ENCODE data around the gene MESP2. TPM values are rescaled to one million over a fixed set of nuclear protein-coding genes. Genes with fewer than 3 reads are reported as not detected.

MESP2 gene
- total RNA-seq, 1 experiment from 2014 or later, result not detected

DNA sequence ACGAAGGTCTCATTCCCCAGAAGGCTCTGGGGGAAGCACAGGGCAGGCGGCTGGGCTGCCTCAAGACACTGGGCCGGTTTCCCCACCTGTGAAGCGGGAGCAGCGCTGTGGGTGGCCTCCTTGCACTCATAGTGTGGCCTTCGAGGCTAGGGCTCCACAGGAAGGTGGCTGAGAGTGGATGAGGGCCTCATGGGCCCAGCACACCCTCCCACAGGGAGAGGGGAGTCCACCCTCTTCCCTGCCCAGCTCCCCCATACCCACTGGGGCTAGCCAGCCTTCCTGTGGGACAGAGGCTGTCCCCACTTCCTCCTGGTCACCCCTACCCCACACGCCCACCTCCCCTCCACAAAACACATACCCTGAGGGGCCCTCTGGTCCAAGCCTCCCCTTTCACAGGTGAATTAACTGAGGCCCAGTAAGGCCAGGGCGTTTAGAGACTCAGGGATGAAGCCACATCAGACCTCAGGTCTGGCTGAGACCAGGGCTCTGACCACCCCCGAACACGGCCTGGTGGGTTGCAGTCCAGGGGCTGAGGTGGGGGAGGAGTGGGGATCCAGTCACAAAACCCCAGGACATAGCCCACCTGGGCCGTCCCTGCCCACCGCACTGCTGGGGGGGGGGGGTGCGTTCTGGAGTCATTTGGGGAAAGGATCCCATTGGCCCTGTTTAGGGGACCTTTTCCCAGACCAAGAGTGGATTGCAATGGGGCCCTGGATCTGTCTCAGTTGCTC is 37.4 kb downstream of the MESP2 start:
- H3K36me3 Mint-ChIP-seq (ENCODE audit: insufficient read depth, unreplicated experiment), result peaks cover 7% of the 10 kb centered on the region
- H3K9me3 Mint-ChIP-seq (ENCODE audit: low read depth, unreplicated experiment), result peaks cover 3% of the 10 kb centered on the region
- DNase-seq, result no peak
- CTCF ChIA-PET, result no interaction called here
- TF ChIP-seq, protein P1, sequence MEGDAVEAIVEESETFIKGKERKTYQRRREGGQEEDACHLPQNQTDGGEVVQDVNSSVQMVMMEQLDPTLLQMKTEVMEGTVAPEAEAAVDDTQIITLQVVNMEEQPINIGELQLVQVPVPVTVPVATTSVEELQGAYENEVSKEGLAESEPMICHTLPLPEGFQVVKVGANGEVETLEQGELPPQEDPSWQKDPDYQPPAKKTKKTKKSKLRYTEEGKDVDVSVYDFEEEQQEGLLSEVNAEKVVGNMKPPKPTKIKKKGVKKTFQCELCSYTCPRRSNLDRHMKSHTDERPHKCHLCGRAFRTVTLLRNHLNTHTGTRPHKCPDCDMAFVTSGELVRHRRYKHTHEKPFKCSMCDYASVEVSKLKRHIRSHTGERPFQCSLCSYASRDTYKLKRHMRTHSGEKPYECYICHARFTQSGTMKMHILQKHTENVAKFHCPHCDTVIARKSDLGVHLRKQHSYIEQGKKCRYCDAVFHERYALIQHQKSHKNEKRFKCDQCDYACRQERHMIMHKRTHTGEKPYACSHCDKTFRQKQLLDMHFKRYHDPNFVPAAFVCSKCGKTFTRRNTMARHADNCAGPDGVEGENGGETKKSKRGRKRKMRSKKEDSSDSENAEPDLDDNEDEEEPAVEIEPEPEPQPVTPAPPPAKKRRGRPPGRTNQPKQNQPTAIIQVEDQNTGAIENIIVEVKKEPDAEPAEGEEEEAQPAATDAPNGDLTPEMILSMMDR (IDR thresholded peaks at IDR 0.05; ENCODE audit: unreplicated experiment), result no peak
- H3K27ac Mint-ChIP-seq (ENCODE audit: unreplicated experiment), result no peak overlapping the region
- peaks cover 25% of the 10 kb centered on the region for H3K27me3 Mint-ChIP-seq (ENCODE audit: unreplicated experiment)
- no TSS peak for BruUV-seq (replicated peaks)
- H3K4me1 Mint-ChIP-seq (ENCODE audit: low read depth, unreplicated experiment), result no peaks in the 10 kb centered on the region
- intact Hi-C loops (cut with micrococcal nuclease; ENCODE audit: unreplicated experiment), result no loop called here
- no peak overlapping the region for H3K4me3 Mint-ChIP-seq (ENCODE audit: low read depth, unreplicated experiment)

DNA sequence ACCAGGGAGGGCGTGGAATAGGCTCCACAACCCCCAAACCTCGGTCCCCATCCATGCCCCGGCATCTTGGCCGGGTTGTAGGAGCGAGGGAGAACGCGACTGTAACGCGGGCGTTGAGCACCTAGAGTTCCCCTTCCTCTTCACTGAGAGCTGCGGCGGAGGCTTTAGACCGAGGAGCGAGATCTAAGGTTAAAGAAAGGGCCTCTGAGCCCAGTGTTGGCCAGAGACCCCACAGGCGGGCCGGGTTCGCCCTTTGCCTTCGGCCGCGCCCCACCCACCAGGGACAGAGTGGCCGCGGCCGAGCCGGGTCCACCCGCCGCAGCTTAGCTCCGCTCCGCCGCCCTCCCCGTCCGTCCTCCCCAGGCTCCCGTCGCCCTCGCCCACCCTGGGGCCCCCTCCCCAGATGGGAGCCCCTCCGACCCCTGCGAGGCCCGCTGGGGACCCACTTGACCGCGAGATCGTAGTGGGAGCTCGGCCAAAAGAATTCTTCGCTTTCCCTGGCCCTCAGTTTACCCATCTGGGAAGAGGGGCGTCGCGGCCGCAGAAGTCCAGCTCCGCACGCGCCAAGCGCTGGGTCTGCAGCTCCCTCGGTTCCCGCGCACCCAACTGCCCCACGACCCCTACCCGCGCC is 38.1 kb downstream of the MESP2 start:
- H3K4me1 Mint-ChIP-seq (ENCODE audit: low read depth, unreplicated experiment), result no peaks in the 10 kb centered on the region
- peak overlapping the region; percentile 49 for H3K4me3 Mint-ChIP-seq (ENCODE audit: low read depth, unreplicated experiment)
- DNase-seq, result no peak
- peaks cover 7% of the 10 kb centered on the region for H3K36me3 Mint-ChIP-seq (ENCODE audit: insufficient read depth, unreplicated experiment)
- no TSS peak for BruUV-seq (replicated peaks)
- TF ChIP-seq, protein P1 (IDR thresholded peaks at IDR 0.05; ENCODE audit: unreplicated experiment), result no peak
- H3K9me3 Mint-ChIP-seq (ENCODE audit: low read depth, unreplicated experiment), result peaks cover 3% of the 10 kb centered on the region
- H3K27me3 Mint-ChIP-seq (ENCODE audit: unreplicated experiment), result peaks cover 25% of the 10 kb centered on the region
- H3K27ac Mint-ChIP-seq (ENCODE audit: unreplicated experiment), result no peak overlapping the region
- CTCF ChIA-PET, result no interaction called here
- intact Hi-C loops (cut with micrococcal nuclease; ENCODE audit: unreplicated experiment), result no loop called here

DNA sequence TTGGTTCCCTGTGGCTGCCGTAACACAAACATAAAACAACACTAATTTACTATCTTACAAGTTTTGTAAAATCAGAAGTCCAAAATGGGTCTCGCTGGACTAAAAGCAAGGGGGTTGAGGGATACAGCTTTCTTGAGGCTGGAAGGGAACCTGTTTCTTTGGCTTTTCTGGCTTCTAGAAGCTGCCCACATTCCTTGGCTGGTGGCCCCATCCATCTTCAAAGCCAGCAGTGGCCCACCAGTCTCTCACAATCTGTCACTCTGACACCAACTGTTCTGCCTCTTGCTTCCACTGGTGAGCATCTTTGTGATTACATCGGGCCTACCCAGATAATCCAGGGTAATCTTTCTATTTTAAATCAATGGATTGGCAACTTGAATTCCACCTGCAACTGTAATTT is 39.6 kb downstream of the MESP2 start:
- DNase-seq, result no peak
- Mint-ChIP-seq H3K4me3 (ENCODE audit: low read depth, unreplicated experiment) (peak overlapping the region; percentile 49), H3K9me3 (ENCODE audit: low read depth, unreplicated experiment) (peaks cover 3% of the 10 kb centered on the region), H3K36me3 (ENCODE audit: insufficient read depth, unreplicated experiment) (peaks cover 7% of the 10 kb centered on the region), H3K4me1 (ENCODE audit: low read depth, unreplicated experiment) (peaks cover 7% of the 10 kb centered on the region), H3K27me3 (ENCODE audit: unreplicated experiment) (peaks cover 25% of the 10 kb centered on the region), H3K27ac (ENCODE audit: unreplicated experiment) (no peak overlapping the region)
- BruUV-seq (replicated peaks), result no TSS peak
- CTCF ChIA-PET, result no interaction called here
- intact Hi-C loops (cut with micrococcal nuclease; ENCODE audit: unreplicated experiment), result no loop called here
- TF ChIP-seq, protein P1 (IDR thresholded peaks at IDR 0.05; ENCODE audit: unreplicated experiment), result no peak

DNA sequence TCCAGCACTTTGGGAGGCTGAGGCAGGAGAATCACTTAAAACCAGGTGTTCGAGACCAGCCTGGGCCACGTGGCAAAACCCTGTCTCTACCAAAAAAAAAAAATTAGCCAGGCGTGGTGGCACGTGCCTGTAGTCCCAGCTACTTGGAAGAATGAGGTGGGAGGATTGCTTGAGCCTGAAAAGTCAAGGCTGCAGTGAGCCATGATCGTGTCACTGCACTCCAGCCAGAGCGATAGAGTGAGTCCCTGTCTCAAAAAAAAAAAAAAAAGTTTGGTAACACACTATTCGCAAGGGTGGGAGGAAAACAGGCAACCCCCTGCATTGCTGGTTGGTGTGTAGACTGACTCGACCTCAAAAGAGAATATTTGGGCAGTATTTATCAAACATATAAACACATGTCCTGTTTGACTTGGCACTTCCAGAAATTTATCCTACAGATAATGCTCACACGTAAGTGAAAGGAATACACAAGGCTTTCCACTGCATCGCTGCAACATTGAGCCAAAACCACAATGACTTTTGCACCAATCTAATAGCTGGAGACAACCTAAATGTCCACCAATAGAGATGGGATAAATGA is 41.7 kb downstream of the MESP2 start:
- Mint-ChIP-seq H3K4me1 (ENCODE audit: low read depth, unreplicated experiment) (peaks cover 23% of the 10 kb centered on the region), H3K27me3 (ENCODE audit: unreplicated experiment) (peaks cover 25% of the 10 kb centered on the region), H3K4me3 (ENCODE audit: low read depth, unreplicated experiment) (no peak overlapping the region), H3K27ac (ENCODE audit: unreplicated experiment) (no peak overlapping the region), H3K9me3 (ENCODE audit: low read depth, unreplicated experiment) (peaks cover 3% of the 10 kb centered on the region), H3K36me3 (ENCODE audit: insufficient read depth, unreplicated experiment) (peaks cover 12% of the 10 kb centered on the region)
- CTCF ChIA-PET, result interaction anchor here (0.5 to 0.7 kb wide), 3 partner anchors 36 to 530 kb away, joined by 3 to 7 read pairs (median 4); no protein-coding TSS in a partner anchor
- DNase-seq, result no peak
- TF ChIP-seq, protein P1 (IDR thresholded peaks at IDR 0.05; ENCODE audit: unreplicated experiment), result no peak
- BruUV-seq (replicated peaks), result no TSS peak
- intact Hi-C loops (cut with micrococcal nuclease; ENCODE audit: unreplicated experiment), result no loop called here

Data from Calu3 (cell line).